Smooth muscle cell of the brain vasculature (primary cell): ENCODE data around the gene KCNA10.
A peak's percentile ranks its signal among the peaks of the same experiment; 100 is the strongest.

Experiments
- DNase-seq: peaks from one replicate; pipeline ENCODE4 v3.0.0-alpha.2; 2012; ENCODE audit warnings: low read depth, low spot score

KCNA10 gene

DNA sequence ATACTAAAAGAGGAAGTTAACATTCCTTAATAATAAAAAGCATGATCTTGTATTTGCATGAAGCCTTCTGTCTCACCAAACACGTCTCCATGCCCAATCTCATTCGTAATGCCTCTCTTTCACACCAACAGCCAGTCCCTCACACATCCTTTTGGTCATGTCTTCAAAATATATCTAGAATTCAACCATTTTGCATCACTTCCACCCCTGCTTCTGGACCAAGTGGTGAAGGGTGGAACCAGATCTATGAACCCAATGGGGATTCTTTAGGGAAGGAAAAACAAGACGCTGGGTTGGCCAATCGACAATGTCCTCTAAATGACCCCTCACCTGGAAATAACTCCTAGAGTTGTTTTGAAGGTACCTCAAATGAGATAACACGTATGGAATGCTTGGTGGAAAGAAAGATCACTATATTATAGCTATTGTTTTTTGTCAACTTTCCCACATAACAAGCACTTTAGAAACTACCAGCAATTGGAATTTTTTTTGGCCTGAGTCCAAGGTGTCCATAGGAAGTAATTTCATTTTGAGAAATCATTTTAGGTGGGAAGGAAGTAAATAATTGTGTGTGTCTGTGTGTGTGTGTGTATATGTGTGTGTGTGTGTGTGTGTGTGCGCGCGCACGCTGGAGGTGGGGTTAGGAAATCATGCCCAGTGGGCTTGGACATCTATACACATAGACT, at the start of gene KCNA10:
TSS of gene KCNA10 (minus strand) at position 51 of the 686 bp plus-strand sequence. CDS start 388 bp downstream, outside the sequence.
- no peak for DNase-seq

DNA sequence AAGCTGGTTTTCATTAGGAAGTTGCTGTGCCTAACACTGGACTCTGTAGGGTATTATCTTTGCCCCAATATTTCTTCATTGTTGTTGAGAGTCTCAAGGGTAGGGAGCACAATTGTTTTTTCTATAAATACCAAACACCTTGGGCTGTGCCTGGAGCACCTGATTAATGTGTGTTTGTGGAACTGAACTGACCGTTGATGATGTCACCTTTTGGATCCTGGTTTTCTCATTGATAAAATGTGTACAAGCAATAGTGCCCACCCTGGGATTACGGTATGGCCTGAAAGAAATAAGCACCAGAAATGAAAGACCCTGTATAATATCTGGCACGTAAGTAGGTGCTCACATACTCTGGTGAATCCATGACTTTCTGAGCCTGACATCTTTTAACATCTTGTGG, 47.9 kb upstream of the KCNA10 start:
- no peak for DNase-seq

DNA sequence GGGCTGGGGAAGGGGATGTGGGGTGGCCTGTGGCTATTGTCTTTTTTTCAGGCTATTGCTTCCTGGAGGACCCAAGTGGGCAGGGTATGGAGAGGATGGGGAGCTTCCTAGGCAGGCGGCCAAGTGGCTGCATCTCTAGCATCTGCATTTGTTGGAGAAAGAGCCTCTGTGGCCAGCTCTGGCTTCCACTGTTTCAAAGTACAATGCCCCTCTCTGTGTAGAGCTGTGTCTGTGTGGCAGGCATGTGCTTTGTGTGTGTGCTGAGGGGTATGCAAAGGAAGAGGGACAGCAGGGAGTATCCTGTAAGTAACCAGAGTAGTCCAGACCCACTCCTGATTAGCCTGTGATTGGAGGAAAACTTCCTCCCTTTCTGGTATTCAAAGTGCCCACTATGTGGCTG, 46.6 kb upstream of the KCNA10 start:
- no peak for DNase-seq

DNA sequence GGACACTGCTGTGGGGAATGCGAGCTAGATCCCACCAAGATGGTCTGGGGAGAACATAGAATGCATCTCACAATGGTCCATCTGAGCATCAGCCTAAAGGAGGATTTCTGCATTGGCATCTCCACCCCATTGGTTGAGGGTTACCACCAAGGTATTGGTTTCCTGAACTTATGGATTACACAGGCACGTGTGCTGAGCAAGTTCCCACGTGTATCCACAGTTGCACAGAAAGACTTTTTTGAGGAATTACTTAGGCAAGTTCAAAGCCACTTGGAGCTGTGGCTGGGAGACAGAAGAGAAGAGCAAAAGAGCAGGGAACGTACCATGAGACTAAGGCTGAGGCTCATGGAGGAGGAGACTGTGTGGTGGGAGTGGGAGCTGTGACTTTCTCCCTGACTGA, 44.1 kb upstream of the KCNA10 start:
- no peak for DNase-seq

DNA sequence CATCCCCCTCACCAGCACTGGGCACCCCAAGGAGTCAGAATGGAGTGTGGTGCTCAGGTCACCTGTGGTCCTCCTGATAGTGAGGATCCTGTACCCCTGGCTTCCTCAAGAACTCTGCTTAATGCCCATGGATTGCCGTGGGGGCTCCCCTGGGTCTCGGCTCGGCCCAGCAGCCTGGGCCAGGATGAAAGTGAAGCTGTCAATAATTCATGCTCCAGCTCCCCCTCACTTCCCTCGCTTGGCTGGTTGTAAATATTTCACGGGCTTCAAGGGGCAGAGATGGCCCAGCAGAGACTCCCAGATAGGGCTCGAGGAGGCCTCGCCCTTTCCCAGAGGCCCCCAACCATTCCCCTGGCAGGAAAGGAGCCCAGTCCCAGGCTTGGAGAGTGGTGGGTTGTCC, 42.6 kb upstream of the KCNA10 start:
- no peak for DNase-seq

DNA sequence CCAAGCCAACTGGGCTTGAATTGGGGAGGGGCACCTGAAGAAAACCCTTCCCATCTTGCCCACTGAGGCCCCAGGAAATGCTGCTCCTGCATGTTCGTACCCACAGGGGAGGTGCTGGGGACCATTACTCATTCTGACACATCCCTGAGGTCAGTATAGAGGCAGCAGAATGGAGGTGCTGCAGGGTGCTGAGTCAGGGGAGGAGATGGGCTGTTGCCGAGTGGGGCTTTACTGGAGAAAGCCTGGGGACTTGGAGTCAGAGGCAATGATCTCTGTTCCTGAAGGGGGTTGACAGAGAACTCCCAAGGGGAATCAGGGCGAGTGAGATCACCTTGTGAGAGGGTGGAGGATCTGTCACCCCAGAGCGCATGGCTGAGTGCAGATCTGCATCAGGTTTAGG, 40.2 kb upstream of the KCNA10 start:
- DNase-seq: no peak

DNA sequence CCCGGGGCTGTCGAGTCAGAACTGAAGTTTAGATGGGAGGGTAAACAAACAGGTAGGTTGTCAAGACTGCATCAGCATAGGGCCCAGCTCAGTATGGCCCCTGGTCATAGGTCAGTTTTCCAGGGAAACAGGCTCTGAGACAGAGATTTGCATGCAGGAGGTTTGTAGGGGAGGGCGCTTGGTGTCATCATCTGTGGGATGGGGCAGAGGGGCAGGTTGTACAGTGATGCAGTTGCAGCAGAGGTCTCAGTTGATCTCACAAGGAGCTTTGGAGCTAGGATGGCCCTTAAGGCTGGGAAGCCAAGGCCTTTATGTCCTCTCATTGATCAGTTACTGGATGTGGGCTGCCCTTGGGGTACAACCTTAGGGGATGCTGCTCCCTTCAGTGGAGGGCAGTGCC, 38.5 kb upstream of the KCNA10 start:
- DNase-seq: no peak

DNA sequence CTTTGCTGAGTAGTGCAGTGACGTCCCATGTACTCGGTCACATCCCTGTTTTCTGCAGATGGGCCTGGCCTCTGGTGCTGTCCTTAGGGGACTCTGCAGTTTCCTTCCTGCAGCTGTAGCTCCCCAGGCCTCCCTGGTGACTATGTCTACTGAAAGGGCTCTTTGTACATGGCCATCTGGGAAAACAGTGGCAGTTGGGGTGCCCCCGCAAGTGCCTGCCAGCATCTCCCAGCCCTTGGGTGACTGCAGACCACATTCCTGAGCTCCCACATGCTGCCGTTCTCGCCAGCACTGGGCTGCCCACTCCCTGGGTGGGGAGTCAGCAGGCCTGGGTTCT, 37.5 kb upstream of the KCNA10 start:
- no peak for DNase-seq

DNA sequence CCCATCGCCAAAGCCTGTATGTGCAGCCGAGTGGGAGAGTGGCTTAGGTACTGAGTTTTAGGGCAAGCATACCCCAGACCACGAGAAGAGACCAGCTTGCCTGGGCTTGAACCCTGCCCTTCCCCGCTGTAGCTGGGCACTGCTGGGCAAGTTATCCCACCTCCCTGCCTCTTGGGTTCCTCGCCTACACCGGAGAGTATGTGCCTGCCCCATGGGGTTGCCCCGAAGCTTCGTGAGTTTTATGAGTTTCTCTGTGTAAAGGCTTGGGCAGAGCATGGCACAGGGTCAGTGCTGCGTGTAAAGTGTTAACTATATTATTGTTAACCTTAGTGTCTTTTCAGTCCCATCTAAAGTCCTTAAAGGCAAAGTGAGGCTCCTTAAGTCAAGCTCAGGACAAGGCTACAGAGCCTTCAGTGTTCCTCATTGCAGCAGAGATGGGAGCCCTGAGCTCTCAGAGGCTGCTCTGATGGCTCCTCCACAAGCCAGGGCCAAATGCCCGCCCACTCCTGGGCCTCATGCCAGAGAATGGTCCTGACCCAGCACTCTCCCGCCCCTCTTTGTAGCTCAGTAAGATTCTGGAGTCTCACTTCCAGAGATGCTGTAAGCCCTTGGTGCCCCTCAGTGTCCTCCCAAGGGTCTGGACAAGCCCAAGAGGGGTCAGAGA, 37.0 kb upstream of the KCNA10 start:
- no peak for DNase-seq

DNA sequence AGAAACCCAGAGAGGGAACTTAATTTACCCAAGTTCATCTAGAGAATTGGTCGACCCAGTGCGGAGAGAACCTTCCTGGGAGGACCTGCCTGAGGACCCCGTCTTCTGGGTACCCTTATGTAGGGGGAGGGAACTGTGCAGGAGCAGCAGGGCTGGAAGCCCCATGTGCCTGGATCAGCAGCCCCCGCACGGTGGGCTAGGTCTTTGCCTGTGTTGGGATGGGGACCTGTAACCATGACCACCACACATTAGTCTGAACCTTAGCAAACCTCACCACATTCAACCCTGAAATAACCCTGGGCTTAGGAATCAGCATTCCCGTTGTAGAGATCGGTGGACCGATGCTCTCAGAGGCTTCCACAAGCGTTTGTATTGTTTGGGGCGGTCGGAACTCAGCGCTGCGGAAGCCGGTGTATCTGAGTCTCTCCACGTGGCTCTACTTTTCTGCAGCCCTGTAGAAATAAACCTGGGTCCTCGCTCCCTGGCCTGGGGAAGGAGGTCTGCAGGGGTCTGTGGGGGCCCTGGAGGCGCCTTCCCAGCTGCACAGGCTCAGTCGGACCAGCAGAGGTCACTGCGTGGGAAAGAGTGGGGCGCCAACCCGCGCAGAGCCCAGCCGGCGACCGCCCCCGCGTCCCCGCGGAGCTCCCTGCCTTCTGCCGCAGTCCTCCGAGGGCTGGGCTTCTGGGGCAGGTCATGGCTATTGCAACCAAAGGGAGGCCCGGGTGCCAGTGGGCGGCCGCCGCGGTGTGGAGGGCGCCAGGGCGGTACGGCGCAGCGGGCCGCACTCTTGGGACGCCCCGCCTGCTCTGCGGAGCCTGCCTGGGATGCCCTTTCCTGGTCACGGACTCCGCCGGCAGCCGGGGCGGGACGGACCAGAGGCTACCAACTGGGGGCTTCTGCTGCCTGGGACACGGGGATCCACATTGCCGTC, 36.2 kb upstream of the KCNA10 start:
- DNase-seq: no peak

DNA sequence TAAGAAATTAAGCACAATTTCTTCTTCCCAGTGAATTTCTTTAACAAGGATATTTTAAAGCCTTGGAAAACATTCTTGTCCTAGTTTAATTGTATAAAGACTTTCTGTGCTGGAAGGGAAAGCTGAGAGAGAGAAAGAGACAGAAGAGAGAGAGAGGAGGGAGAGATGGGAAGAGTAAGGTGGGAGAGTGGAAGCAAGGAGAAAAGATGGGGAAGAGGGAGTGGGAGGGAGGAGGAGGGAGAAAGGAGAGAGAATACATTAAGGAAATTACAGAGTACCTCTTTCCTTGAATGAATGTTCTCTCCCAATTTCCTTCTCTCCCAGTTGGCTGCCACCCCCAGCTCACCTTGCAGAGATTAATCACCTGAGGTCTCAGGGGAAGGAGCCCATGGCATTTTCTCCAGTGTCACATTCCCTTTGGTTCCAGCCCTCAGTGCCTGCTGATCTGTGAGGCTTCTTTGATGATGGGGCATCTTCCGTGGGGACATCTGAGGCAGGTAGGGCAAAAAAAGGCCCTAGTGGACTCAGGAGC, 32.4 kb upstream of the KCNA10 start:
- DNase-seq: no peak

DNA sequence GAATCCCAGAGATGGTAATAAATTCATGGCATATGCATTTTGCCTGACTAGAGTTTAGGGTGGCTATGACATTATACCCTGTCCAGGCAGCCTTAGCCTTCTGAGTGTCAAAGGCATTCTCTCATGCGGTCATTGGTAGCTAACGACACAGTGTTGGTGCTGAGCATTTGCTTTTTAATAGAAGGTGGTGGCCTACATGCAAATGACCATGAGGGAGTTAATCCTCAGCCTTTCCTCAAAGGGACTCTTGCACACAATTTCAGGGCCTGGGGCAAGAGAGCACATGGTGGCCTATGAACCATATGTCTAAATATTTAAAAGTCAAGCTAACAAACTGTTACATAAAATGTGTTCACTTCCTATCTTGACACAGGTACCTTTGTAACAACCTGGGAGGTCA, 30.9 kb upstream of the KCNA10 start:
- DNase-seq: no peak

DNA sequence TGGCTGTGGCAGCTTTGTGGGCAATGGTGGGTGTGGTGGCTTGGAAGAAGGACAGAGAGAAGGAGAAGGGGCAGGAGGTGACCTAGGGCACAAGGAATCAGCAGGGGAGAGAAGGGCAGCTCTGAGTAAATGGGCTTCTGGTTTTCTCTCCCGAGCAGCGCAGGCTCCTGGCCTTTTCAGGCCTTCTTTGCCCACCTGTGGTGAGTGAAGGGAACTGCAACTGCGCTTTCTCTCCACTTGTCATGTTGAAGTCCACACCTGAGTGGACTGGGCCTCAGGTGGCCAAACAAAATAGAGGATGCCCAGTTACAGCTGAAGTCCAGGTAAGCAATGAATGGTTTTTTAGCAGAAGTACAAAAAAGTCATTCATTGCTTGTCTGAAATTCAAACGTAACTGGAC, 29.4 kb upstream of the KCNA10 start:
- DNase-seq: no peak

DNA sequence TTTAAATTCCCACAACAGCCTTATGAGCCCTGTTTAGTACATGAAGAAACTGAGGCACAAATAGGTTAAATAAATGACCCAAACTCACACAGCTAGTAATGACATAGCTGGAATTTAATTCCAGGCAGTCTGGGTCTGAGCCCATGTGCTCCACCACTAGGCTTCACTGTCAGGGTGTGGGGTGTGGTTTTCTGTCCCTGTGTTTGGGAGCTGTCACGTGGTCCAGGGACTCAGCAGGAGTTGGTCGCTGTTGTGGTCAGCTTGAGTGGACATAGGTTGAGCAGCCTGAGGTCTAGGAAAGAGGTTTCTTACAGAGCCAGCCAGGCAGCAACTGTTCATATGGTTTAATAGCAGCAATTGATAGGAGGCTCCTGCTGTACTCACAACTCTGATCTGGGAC, 28.0 kb upstream of the KCNA10 start:
- DNase-seq: no peak

DNA sequence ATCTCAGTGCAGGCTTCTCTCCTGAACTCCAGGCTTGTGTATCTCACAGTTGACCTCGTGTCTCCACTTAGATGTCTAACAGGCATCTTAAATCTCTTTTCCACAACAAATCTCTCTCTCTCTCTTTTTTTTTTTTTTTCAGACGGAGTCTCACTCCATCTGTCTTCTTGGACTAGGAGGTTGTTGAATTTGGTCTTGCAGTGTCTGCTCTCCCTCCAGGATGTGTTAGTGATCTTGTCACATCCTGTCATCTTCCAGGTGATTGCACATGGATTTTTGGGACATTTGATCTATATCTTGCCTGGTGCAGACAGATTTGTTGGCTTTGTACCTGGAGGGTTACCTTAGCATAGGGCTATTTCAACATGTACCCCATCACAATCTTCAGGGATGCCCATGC, 26.5 kb upstream of the KCNA10 start:
- no peak for DNase-seq

DNA sequence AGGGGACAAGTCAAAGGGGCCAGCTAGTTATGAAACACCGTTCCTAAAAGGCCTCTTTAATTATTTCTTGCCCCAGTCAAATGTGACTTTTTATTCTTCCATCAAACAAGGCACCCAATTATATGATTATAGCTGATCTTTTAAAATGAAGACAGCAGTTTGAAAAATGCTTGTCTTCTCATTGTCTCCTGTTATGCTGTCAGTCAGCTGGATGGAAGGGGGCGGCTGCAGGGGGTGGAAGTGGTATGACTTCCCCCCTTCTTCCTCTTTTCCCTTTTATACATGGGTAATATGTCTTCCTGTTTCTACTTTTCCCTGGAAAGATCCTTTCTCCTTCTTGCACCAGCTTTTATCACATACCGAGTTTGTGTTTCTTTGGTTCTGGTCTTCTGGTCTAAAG, 25.8 kb upstream of the KCNA10 start:
- no peak for DNase-seq

DNA sequence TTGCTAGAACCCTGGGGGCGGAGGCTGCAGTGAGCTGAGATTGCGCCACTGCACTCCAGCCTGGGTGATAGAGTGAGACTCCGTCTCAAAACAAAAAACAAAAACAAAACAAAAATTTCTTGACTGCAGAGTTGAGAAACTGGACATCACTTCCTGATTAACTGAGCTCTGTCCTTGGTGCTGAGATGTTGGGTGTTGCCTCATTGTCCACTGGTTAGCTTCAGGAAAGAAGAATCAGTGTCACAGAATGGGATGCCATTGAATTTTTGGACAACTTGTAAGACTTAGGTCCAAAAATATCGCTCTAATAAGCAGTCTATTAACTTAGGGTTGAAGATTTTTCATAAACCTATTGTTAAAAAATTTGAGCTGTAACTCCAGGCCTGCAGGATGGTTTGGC, 23.8 kb upstream of the KCNA10 start:
- DNase-seq: peak; percentile 10

DNA sequence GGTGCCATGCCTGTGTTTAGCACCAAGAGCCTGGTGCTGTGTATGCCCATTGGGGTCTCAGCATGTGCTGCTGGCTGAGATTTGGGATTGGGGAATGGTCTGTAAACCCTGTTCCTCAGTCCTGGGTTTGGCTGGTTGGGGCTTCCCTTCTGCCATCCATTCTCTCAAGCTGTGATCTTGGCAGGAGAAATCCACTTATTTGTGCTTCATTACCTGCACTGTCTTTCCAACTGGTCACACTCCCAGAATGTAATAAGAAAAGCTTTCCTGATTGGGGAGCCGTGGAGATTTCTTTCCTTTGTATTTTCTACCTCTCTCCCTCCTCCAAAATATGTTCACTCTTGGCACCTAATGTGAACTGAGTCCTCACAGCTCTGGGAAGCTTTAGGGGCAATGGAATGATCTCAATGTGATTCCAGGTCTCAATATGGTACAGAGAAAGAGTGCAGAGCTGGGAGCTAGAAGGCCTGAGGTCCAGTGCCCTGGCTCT, 23.0 kb upstream of the KCNA10 start:
- no peak for DNase-seq

DNA sequence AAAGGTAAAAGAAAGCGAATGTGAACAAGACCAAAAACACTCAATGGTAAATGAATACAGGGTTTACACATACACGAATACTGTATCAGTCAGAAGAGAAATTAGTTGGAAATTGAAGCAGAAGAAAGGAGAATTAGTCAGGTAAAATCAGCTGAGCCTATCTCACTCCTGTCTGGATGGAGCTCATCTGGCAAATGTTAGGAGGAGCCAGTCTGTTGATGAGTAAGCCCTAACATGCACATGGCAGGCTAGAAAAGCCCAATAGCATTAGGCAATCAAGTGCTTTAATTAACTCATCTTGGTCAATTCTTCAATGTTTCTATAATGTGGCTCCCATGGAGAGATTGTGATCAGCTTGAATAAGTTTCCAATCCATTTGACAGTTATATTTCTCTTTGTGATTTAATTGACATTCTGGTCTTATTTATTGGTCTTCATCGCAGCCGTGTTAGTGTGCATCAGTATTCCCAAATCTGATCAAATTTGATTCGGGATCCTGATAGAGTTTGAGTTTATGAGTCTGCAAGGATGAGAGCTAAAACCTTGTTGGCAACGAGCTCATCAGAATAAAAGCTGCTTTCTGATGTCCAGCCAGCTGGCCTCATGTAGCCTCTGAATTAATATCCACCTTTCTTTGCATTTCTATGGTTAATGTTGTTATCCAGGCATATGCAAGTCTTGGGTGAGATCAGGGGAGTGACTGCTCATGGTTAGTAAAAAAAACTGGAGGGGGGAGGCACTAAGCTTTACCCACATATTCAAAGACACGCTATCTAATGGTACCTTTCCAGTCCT, 22.1 kb upstream of the KCNA10 start:
- no peak for DNase-seq

DNA sequence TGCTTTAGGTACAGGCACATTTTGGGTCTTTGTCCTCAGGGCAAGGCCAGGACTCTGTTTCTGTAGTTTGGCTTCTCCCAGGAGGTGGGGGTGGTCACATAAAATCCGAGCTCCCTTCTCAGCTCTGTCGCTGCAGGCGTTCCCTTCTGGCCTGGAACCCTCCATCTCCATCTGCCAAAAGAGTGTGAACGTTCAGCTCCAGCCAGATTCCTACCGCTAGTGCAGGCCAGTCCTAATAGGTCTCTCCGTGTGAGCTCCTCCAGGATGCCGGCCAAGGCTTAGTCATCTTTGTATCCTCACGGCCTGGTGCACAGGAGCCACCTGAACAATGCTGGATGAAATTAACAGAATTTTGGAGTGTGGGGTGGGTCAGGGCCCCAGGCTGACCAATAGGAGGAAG, 19.9 kb upstream of the KCNA10 start:
- no peak for DNase-seq

DNA sequence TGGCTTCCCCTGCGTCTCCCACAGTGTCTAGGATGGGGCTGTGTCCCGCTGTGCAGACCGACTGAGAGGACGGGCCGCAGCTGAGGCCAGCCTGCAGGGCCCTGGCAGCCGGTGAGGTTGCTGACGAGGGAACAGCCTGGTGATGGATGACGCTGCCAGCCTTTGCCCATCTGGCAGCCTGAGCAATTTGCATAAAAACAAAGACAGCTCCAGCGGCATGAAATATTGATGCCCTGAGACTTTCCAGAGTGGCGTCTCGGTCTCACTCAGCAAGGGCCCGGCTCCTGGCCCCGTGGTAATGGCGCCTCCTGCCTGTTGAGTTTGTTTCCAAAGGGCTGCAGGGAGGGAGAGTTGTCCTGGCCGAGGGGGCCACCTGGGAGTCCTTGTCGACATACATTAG, 19.1 kb upstream of the KCNA10 start:
- no peak for DNase-seq
